Epithelial cell of proximal tubule (primary cell): ENCODE measurements around the gene HPS1. TPM values are rescaled to one million over a fixed set of nuclear protein-coding genes. Genes with fewer than 3 reads are reported as not detected.
A peak's percentile ranks its signal among the peaks of the same experiment; 100 is the strongest.

ENCODE experiments used
- DNase-seq: peaks from one replicate; pipeline ENCODE4 v3.0.0-alpha.2; 2011; ENCODE audit warnings: low read depth
- H3K4me3 ChIP-seq: 2 replicates; pipeline ENCODE4 v1.5.1; 2011; ENCODE audit warnings: low read depth, mild to moderate bottlenecking, low read length
- CTCF ChIP-seq: conservative IDR thresholded peaks from 2 replicates; pipeline ENCODE4 v1.5.1; 2012; ENCODE audit warnings: low read depth, mild to moderate bottlenecking, low read length
- total RNA-seq: library from RNA; depleted of rRNA; stranded (reverse); fragments of >200 nt; gene quantifications from 2 replicates; pipeline ENCODE4 v1.2.3, GENCODE V29; 2015

HPS1 gene
- total RNA-seq, 1 donor from 2014 or later = 29.2 TPM

- no peak for TF ChIP-seq CTCF
- no peak overlapping the region for H3K4me3 ChIP-seq
These were observed 28.6 kb downstream of the HPS1 start for GRCh38 chr10:98417973-98418664.

DNA sequence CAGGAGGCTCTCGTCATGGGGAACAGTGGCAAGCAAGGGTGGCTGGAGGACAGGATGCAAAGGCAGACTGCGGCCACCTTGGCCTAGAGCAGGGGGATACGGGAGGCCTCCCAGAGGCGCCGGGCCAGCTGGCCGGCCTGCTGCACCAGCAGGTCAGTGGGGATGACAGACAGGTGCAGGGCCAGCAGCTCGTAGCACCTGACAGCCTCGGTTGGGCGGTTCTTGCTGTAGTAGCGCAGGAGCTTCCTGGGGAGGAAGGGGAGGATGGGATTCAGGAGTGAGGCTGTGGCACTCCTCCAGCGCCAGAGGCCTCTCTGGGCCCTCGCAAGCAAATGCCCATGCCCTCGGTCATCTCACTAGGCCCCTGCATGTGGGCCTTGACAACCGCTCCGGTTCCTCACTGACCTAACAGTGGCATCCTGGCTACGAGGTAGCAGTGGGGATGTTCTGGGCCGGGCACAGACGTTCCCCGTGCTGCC lies 29.2 kb downstream of the HPS1 start:
- DNase-seq = no peak
- H3K4me3 ChIP-seq = no peak overlapping the region
- no peak for TF ChIP-seq CTCF

More at GRCh38 chr10:98417973-98418664, 28.6 kb downstream of the HPS1 start:
- DNase-seq = no peak

GRCh38 chr10:98416606-98417388 lies 29.9 kb downstream of the HPS1 start:
- no peak for TF ChIP-seq CTCF
- no peak overlapping the region for H3K4me3 ChIP-seq
- no peak for DNase-seq

GRCh38 chr10:98415731-98416119 lies 31.0 kb downstream of the HPS1 start:
- no peak overlapping the region for H3K4me3 ChIP-seq
- TF ChIP-seq CTCF = no peak

GRCh38 chr10:98414932-98415730 lies 31.6 kb downstream of the HPS1 start, which contains the start of gene PYROXD2:
PYROXD2 (minus strand) TSS chr10:98415182; CDS start chr10:98415135, 47 bp downstream.
- DNase-seq = peak; percentile 44
- no peak for TF ChIP-seq CTCF
- peak within 1 kb of the TSS; percentile 78 for H3K4me3 ChIP-seq

More at GRCh38 chr10:98415731-98416119, 31.0 kb downstream of the HPS1 start:
- DNase-seq = no peak

DNA sequence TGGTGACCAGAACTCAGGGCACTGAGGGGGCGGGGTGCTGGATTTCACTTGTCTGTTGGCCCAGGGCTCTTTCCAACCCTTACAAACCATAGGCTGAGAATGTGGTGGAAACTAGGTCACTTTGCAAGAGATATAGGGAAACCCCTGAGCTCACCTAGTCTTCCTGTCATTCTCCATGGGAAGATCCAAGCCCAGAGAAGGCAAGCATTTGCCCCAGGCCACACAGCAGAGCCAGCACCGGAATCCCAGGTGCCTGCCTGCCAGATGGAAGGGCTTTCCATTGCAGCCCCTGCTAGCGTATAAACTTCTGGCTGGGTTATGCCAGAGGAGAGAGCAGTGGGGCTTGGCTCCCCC lies 32.2 kb downstream of the HPS1 start:
- peak overlapping the region; percentile 78 for H3K4me3 ChIP-seq
- DNase-seq = no peak
- no peak for TF ChIP-seq CTCF
